GM21447 (cell line): ENCODE results near the gene TRAPPC10.
"Not testable (repeated sequence)": the region's sequence is repeated elsewhere in the genome, so short reads cannot be mapped to it uniquely, and the experiment has no call there.

Experiments used
- ATAC-seq: cut with Tn5 transposase; IDR thresholded peaks from one replicate; pipeline ENCODE4 v1.9.1; 2021; ENCODE audit not compliant: unreplicated experiment

Gene TRAPPC10

GRCh38 chr21:44138039-44138438 is 125.9 kb downstream of the TRAPPC10 start:
- not testable (repeated sequence) for ATAC-seq

- ATAC-seq, result not testable (repeated sequence)
Observed at GRCh38 chr21:44139787-44140551, 127.9 kb downstream of the TRAPPC10 start.

GRCh38 chr21:44140552-44140932 is 128.4 kb downstream of the TRAPPC10 start:
- ATAC-seq, result not testable (repeated sequence)

- not testable (repeated sequence) for ATAC-seq
Observed at GRCh38 chr21:44142470-44142869, 130.4 kb downstream of the TRAPPC10 start.

GRCh38 chr21:44143380-44143779 is 131.3 kb downstream of the TRAPPC10 start:
- ATAC-seq, result not testable (repeated sequence)

DNA sequence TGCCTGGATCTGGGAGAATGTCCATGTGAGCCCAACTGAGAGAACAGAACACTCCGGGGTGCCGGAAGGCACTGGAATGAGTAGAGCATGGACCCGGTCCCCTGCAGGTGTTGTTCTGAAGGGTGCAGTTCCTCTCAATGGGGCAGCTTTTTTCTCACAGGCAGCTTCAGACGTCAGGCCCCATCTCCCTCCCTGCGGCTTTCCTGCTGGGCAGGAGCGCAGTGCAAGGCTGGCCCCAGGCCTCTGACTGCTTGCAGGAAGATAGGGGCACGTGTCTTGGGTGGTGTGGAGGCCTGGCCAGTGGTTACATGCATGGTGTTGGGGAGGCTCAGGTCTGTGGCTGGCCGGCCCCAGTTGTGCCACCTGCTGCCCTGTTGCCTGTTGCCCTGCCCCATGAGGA is 131.9 kb downstream of the TRAPPC10 start:
- not testable (repeated sequence) for ATAC-seq

- ATAC-seq, result not testable (repeated sequence)
Observed at GRCh38 chr21:44144784-44145602, 132.9 kb downstream of the TRAPPC10 start.

DNA sequence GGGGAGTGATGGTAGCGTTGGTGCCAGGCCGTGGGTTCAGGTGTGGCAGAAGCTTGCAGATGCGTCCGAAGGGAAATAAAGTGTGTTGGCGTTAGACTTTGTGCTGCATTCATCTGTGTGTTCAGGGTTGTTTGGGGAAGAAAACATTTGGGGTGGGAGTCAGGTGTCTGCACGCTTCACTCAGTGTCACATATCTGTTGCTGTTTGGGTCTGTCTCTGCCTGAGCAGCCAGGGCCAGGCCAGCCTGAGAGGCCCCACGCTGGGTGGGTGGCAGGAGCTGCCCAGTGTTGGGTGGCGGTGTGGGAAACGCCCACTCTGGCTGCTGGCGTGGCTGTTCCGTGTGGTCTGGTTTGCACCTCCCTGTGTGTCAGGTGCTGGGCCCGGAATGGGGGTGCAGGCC is 133.5 kb downstream of the TRAPPC10 start:
- ATAC-seq, result not testable (repeated sequence)

DNA sequence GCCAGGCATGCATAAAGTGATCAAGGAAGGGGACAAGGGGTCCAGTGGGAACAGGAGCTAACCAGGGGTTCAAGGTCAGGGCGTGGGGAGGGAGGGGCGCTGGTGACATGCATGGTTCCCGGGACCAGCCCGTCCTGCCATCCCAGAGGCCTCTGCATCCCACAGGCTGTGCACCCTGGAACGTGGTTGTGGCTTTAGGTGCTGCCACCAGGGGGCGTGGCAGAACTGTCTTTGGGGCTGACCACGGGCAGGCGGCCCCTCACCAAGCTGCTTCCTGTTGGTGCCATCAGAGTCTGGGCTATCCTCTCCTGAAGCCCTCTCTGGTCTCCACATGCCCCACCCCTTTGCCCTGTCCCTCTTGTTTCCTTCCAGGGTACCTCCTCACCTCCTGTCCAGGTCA is 135.0 kb downstream of the TRAPPC10 start:
- not testable (repeated sequence) for ATAC-seq

GRCh38 chr21:44150255-44150654 is 138.1 kb downstream of the TRAPPC10 start:
- ATAC-seq, result not testable (repeated sequence)

GRCh38 chr21:44153214-44153888 is 141.2 kb downstream of the TRAPPC10 start:
- ATAC-seq, result not testable (repeated sequence)

- ATAC-seq, result not testable (repeated sequence)
Observed at GRCh38 chr21:44153889-44154228, 141.8 kb downstream of the TRAPPC10 start.

GRCh38 chr21:44154816-44155230 is 142.7 kb downstream of the TRAPPC10 start:
- peak; percentile 22 for ATAC-seq

GRCh38 chr21:44155231-44155993 is 143.3 kb downstream of the TRAPPC10 start:
- peak; percentile 38 for ATAC-seq

DNA sequence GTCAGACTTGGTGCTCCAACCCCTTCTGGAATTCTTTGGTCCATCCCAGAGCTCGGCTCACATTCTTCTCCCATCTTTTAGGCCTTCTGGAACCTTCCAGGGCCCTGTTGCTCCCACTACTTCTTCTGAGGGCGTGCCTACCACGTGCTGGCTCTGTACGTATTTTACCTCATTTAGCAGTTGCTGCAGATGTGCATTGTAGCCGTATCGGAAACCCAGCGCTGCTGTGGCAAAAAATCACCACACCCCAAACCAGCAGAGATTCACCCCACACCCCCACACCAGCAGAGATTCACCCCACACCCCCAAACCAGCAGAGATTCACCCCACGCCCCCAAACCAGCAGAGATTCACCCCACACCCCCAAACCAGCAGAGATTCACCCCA is 143.9 kb downstream of the TRAPPC10 start:
- ATAC-seq, result not testable (repeated sequence)
